Measurements from ENCODE around the gene SPTAN1.
"Not testable (repeated sequence)": the region's sequence is repeated elsewhere in the genome, so short reads cannot be mapped to it uniquely, and the experiment has no call there.

DNA sequence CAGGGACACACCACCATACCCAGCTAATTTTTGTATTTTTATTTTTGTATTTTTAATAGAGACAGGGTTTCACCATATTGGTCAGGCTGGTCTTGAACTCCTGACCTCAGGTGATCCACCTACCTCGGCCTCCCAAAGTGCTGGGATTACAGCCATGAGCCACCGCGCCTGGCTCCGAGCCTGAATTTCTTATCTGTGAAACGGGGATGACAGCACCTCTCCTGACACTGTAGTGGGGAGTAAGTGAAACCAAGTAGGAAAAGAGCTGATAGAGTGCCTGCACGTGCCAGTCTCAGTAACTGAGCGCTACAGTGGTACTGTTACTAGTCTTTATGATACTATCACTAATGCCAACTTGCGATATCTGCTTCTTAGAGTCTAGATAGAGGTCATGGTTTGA is 32.8 kb downstream of the SPTAN1 start:
- TF ChIP-seq TCF4 (CRISPR knock-in tag; IDR thresholded peaks at IDR 0.05; ENCODE audit: borderline replicate concordance); PATZ1 (CRISPR knock-in tag; IDR thresholded peaks at IDR 0.05; ENCODE audit: borderline replicate concordance); ZNF70 (CRISPR knock-in tag; IDR thresholded peaks at IDR 0.05); RARB (CRISPR knock-in tag; IDR thresholded peaks at IDR 0.05); ZFP30 (CRISPR knock-in tag; IDR thresholded peaks at IDR 0.05): not testable (repeated sequence)
- TF ChIP-seq, protein P1, sequence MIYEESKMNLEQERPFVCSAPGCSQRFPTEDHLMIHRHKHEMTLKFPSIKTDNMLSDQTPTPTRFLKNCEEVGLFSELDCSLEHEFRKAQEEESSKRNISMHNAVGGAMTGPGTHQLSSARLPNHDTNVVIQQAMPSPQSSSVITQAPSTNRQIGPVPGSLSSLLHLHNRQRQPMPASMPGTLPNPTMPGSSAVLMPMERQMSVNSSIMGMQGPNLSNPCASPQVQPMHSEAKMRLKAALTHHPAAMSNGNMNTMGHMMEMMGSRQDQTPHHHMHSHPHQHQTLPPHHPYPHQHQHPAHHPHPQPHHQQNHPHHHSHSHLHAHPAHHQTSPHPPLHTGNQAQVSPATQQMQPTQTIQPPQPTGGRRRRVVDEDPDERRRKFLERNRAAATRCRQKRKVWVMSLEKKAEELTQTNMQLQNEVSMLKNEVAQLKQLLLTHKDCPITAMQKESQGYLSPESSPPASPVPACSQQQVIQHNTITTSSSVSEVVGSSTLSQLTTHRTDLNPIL (CRISPR knock-in tag; IDR thresholded peaks at IDR 0.05; ENCODE audit: low read depth): not testable (repeated sequence)

Measured in SK-N-SH treated with all-trans-retinoic acid at 6 μM for 48 hours (cell line).